Measurements from ENCODE around the gene NFIX.

The NFIX gene

DNA sequence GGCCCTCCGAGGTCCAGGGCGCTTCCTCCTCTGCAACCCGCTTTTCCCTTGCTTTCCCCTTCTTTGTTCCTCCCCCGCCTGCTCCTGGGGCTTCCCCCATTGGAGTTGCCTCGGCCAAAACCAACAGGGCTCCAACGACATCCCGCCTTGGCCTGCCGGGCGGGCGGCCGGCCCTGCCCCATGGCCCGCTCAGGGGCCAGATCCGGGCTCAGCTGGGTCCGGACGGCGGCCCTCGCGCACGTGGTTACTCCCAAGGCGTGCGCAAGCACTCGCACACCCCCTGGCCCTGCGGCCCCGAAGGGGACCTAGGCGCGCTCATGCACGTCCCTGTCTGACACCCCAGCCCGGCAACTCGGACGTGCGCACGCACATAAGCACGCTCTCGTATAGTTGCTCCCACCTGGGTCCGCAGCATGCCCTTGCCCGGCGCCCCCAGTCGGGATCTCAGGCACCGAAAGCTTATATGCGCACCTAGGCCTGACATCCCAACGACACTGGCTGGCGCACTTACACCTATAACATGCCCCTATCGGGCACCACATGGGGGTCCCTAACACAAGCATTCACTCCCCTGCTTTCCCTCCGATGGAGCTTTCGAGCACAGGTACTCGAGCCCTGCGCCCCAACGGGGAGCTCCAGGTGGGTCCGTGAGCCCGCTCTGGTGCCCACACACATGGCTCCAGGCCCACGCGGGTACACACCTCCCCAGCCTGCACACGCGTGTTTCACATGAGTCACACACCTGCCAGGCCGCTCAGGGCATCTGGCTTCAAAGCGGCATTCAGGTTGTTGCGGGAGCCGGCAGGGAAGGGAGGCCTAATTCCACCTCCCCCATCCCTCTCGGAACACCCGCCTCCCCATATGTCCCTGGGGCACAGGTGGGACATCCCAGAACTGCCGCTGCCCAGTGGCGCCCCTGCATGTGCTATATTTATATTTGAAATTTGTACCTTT lies 15.0 kb downstream of the NFIX start:
- DNase-seq, result no peak

DNA sequence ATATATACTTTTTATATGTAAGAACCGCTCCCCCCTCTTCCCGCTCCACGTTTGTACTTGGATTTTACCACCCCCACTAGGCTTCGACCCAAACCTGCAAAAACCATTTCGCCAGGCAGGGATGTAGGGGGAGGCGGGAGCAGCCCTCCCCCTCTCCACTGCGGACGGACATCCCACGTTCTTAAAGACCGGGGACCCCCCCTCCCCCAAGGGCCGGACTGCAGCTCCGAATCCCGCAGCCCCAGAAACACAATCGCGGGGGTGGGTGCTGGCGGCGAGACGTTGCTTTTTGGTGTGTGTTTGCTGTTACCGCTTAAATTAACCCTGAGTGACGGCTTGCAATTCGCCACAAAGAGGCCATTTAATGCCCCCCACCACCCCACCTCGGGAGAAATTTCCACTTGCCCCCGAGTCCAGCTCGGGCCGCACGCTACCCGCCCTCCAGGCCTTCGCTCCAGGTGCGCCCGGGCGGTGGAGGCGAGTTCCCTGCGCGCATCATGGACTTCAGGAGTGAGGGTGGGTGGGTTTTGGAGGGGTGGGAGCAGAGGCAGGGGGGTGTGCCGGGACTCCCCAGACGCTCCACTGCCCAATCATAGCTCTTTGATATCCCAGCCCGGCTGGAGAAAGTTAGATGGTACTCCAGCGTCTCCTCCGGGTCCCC lies 15.8 kb downstream of the NFIX start:
- no peak for DNase-seq

DNA sequence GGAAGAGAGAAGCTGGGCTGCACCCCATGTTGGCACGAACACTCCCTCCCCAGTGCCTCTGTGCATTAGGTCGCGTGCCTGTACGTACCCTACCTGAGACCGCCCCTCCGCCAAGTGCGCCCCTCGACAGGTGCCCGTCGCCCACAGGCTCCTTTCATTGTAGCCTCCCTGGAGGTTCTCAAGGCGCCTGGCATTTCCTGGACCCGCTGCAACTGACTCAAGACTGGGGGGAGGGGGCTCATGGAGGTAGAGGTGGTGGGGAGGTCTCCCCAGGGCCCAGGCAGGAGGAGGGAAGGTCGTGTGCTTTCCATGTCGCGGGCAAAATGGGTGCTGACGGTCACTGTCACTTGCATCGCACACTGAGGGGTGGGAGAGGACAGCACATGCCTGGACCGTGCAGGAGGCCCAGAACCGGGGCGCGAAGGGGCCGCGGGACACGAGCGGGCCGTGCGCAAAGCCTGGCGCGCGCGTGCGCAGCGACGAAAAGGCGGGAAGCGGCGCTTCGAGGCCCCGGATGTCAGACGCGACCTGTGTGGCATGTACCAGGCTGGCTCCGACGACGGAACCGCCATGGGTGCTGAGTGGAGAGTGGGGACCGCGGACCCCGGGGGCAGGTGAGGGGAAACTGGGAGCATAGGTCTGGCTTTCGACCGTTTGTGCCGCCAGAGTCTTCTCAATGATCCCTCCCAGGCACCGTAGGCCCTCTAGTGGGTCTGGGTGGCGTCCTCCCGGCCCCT lies 16.5 kb downstream of the NFIX start:
- no peak for DNase-seq

DNA sequence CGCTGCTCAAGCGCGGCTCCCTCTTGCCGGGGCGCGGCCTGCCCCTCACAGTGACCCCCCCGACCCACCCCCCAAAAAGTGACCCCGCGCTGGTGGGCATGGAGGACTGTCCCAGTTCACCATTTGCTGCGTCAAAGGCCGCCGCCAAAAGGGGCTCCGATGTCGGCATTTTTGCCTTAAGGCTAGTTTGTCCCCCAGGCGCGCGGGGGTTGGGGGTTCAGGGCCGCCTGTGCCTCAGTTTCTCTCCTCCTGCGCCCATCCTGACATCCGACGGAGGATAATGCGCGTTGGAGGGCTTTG lies 17.1 kb downstream of the NFIX start:
- no peak for DNase-seq

DNA sequence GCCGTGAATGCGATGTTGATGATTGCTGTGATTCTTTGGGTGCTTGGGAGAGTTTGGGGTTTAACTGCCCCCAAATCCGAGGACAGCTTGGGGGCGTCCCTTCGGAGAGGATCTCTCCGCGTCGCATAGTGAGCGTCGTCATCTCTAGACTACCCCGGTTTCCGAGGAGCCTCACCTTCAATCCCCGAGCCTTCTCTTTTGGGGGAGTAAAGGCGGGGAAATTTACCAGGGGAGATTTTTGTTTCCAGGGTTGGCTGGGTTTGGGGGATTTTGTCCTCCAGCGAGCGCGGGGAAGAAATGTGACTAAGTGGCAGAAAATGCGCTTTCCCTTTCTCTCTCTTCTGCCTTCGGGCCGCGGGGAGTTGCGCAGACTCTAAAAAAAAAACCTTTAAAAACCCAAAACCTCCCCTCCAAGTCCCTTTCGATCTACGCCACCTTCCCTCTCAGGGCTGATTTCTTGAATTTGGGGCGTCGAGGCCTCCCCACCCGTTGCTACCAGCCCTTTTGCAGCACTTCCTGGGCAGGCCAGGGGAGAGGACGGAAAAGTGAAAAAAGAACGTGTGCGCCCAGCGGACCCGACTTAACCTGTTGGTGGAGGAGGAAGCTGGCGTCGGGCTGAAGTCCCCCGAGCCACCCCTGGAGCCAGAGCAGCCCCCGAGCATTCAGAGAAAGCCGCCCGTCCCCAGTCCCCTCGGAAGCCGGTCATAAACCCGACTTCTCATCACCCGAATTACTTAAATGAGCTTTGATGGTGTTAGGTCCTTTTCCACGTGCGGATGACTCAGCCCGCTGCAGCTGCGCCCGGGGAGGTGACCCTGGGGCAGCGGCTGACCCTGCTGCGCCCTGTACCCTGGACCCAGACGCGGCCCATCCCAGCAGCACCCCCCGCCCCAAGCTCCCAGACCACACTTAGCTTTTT lies 17.7 kb downstream of the NFIX start:
- DNase-seq, result peak; percentile 62

DNA sequence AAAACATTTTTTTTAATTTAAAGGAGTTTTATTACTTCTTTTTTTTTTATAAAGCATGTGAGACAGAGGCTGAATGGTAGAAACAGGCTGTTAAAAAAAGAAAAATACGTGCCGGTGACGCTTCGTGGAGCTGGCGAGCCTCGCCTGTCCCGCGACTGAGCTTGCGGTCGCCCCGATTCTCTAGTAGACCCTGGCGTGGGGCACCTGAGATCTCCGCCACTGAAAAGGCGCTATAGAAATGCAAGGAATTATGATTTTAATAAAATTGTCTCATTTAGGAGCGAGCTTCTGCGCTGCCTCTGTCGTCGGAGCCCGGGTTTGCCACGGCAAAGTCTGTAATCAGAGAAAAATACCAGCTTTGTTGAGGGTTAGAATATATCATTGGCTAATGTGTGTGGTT lies 18.4 kb downstream of the NFIX start:
- DNase-seq, result no peak

DNA sequence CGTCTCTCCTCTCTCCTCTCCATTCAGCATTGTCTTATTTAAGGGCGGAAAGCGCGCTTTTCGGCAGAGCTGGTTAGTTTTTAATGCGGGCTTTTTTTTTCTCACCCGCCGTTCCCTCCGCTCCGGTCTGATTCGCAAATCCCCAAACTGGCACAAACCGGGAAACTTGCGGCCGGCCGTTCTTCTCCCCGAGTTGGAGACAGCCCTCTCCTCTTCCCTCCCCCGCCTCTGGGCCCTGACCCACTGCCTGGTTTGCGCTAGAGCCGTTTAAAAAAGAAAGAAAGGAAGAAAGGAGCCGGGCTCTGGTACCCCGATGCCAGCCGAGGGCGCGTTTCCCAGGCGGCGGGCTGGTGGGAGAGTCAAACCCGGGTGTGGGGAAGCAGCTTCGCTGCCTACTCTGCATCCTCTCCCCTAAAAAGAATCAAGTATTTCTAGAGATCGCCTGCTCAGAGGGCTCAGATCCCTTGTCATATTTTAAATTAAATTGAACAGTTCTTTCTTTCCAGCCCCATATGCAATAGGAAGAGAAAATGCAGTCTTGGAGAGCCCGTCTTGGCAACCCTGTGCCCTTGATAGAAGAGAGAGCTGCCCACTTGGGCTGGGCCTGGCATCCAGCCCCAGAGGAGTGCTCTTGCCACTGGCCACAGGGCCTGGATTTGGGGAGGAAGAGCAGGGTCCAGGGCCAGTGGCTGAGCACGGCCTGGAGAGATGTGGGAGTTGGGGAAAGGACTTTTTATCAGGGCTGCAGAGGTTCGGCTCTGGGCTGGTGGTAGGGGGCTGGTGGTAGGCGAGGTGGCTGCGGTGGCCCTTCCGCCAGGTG lies 19.0 kb downstream of the NFIX start:
- DNase-seq, result no peak

DNA sequence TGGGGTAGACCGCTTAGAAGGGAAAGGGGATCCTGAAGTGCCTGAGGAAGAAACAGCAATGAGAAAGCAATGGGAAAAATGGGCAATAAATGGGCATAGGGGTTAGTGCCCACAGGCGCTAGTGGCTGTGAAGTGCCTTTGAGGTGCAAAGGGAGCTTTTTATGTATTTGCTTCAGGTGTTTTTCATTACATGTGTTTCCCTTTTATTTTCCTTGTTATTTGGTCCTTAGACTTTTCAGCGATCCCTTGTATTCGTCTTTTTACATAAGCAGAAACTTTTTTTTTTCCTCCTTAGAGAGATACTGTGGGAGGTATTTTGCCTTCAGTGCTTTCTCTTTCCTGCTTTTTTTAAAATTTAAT lies 19.6 kb downstream of the NFIX start:
- no peak for DNase-seq

DNA sequence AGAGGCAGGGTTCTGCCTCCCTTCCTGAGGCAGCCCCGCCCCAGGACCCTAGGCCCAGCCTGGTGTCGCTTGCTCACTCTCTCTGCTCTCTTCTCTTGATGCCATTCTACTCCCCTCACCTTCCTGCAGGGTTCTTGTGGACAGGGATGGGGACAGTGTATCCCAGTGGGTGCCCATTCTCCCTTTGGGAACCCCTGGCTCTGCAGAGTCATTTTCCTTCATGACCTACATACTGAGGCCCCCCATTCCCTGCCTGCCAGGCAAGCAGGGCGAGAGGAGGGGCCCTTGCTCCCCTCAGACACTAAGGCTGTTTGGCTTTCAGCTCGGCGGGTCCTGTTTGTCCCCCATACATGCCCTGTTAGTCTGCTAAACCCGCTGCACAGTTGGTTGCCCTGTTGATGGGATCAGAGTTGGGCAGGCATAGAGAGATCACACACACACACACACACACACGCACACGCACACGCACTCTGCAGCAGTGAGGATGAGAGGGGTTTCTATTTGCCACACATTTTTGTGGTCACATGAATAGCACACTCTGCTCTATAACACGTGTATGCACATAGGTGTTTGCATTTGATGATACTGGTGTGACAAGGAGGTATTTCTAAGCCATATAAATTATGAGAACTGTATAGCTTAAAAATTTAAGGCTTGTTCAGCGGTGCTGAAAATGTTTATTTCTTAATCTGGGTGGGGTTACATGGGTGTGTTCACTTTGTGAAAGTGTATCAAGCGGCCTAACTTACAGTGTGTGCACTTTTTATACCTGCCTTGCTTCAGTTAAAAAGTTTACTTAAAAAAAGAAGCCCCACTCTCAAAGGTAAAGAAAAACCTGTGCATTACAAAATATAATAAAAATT lies 20.3 kb downstream of the NFIX start:
- DNase-seq, result no peak

DNA sequence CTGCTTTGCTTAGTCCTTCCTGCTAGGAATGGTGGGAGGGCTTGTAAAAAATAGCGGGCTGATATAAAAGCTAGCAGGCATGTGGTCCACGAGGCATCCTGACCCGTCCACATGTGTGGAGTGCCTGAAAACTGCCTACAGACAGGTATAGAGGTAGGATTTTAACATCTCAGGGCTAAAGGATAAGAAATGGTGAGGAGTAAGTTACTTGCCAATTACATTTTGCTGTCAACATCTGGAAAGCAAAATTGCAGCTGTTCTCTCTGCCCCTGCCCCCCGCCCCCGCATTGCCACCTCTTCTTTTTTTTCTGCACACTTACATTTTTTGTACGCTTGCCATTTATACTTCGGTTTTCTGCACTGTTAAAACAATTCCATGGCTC lies 21.0 kb downstream of the NFIX start:
- no peak for DNase-seq

DNA sequence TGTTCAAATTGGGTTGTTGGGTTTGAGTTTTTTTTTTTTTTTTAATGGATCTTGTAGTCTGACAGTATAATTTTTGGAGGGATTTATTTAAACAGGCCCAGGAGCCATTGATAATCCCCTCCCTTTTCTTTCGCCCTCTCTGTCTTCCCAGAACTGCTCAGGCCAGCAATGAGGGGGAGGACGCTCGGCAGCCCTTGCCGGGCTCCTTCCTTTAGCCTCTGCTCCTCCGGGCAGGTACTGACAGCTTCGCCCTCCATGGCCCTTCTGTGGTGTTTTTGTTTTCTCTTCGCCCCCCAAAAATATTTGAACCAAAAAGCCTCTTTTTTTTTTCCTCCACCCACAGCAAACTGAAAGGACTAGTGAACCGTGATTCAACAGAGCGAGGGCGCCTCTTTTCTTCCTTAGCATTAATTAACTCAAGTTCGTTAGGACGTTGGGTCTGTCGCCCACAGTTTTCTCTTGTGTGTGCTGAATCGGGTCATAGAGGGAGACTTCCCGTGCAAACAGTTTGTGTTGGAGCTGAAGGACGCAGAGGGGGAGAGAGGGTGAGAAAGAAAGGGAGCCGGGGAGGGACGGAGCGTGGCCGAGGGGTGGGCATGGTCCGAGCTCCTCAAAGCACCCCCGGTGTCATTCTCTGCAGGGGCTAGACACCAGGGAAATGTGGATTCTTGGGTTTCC lies 21.5 kb downstream of the NFIX start:
- no peak for DNase-seq

DNA sequence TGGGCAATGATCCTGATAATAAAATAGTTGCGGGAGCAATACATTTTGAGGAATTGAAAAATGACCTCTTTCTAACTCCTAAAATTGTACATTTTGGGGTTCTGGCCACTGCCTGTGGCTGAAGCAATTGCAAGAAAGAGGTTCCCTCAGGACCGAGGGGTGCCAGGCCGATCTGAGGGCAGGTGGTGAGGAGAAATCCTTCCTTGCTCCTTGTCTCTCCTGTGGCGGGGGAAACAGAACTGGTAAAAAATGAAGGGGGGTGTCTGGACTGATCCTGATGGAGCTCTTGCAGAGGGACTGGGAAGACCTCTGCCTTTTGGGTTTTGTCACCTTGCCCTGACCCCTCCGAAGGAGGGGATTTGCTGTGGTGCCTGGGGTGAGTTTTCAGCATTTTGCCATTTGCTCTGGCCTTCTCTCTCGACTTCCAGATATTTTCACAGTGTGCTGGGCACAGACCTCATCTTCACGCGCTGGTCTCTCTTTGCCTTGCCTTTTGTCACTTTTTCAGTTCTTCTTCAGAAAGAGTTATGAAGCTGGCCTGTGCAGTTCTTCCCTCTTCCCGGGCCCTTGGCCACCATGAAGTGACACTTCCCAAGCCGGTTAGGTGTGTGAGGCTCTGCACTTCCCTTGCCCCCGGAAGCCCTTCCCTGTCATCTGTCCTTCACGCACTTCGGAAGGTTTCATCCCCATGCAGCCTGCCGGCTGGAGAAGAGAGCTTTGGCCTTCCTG lies 22.2 kb downstream of the NFIX start:
- DNase-seq, result no peak

DNA sequence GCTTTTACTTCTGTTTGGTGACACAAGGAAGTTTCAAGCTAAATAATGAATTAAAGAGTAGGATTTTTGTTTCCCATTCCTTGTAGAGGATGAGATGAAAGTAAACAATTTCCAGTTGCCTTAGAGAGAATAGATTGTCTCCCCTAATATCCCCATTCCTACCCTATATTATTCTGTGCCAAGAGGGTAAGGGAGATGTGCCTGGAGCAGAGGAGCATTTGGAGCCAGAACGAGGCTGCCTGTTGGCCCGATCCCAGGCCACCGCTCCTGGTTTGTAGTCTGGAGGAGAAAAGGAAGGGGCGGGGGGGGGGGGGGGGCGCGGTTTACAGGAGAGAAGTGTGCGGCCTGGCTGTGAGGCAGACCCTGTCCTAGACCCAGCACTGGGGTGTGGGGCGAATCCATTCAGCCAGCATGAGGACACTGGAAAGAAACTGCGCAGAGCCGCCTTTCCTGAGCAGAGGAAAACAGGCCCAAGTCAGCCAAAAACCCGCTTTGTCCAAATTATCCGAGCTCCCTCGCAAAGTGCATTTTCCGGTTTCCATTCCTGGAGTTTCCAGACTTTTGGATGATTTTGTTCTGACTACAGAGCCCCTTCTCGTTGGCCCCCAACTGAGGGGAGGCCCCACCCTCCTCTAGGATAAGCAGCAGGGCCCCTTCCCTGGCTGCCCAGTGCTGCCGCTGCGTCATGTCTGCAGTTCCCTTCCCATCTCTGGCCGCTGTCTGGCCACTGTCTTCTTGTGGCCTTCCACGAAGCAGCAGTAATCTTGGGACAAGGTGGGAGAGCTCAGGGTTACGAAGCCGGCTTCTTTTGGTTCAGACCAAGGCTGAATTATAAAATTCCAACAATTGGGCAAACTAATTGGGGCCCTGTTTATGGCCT lies 23.0 kb downstream of the NFIX start:
- DNase-seq, result no peak

DNA sequence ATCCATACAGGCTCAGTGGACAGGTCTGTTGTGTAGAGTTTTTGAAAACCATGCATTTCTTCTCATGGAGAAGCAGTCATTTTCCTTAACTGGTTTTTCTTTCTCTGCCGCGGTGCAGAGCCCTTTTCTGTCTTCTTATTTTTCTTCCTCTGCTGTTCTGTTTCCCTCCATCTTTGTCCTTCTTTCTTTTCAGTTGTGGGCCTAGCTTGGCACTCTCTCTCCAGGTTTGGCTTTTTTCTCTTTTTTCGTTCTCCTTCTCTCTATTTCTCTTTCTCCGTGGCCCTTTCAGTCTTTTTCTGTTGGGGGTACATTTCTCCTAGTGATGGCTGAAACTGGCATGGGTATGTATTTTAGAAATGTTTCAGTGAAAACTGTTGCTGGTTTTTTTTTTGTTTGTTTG lies 24.1 kb downstream of the NFIX start:
- DNase-seq, result no peak

DNA sequence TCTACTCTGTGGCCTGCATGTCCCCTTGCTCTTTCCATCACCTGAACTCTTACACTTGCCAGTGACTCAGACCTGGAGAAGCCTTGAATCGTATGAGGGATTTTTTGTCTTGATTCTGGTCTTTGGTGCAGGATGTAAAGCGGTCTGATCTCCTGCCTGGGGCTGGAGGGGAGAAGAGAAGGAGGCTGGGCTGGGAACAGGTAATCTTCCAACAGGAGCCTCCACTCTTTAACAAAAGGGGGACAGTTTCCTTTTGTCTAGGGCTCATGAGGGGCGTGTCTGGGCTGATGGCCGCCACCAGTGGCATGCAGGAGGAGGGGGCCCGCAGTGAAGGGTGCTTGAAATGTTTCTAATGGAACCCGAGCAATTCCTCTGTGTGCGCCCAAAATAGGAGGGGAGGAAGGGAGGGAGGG lies 24.7 kb downstream of the NFIX start:
- DNase-seq, result no peak

DNA sequence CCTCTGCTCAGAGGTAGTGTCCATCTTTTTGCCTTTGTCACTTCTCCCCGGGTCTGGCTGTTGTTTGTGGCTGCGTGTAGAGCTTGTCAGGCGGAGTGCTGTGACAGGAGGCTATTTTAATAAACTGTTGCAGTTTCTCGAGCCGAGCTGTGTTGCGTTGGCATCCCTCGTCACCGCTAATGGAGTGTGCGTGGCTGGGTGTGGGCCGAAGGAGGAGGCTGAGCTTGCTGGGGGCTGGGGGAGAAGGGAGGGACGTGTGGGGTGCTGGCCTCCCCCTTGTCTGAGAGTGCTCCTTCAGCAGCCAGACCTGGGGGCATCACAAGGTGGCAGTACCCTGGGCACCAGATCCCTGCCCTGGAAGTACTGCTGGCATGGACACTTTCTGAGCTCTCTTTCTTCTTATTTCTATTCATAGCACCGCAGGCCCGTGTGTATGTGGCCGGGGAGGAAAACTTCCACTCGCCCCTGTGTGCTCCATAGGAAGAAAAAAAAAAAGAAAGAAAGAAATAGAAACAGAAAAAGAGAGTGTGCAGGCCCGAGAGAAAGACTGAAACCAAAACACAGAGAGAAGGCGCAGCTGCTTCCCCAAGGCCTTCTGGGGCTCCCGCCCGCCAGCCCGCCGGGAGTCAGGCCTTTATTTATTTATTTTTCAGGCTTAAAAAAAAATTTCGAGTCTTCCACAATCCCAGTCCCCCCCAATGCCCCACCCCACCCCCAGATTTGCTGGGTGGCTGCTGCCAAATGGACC lies 27.0 kb downstream of the NFIX start:
- DNase-seq, result peak; percentile 34

DNA sequence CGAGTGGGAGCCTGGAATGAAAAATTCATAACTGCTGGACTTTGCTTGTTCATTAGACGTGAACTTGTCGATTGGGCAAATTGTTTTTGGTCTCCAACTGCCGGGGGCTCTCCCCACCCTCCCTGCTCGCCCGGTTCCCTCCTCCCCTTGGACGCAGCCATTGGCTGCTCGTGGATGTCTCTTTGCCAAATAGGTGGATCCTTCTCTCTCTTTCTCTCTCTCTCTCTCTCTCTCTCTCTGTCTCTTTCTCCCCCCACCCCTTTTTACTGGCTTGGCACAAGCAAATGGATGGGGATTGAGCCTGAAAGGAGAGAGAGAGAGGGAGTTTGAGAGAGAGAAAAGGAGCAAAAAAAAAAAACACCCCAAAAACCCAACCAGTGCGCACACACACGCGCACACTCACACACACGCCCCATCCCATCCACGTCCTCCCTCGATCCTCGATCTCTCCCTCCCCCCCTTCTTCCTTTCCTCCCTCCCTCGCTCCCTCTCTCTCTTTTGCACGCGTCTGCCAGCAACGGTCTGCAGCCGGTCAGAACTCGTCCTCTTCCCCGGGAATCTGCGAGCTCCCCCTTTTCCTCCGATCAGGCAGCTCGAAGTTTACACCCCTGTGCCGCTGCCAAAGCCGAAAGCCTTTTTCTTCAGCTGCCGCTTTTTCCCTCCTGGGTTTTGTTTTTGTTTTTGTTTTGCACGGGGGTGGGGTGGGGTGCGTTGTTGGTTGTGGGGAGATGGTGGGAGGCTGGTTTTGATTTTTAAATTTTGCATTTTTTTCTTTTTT lies 27.8 kb downstream of the NFIX start:
- peak; percentile 34 for DNase-seq
